Loucy (cell line): ENCODE results near the gene RPUSD2.

Source experiments
- H2AFZ ChIP-seq: fragments of 200-600 bp; sonication (generic); 2 replicates; pipeline ENCODE4 v1.6.0; 2016; ENCODE audit warnings: antibody characterized with exemption, mild to moderate bottlenecking, low read length, moderate library complexity
- H3F3A ChIP-seq: fragments of 200-600 bp; 2 replicates; pipeline ENCODE4 v1.6.0; 2016; ENCODE audit warnings: antibody characterized with exemption, low read depth, mild to moderate bottlenecking
- H3K27me3 ChIP-seq: fragments of 200-600 bp; sonication (generic); 2 replicates; pipeline ENCODE4 v1.6.1; 2014; ENCODE audit warnings: low read length, mild to moderate bottlenecking; ENCODE audit not compliant: insufficient read depth, poor library complexity, severe bottlenecking
- H3K36me3 ChIP-seq: fragments of 200-600 bp; sonication (generic); 2 replicates; pipeline ENCODE4 v1.6.1; 2016; ENCODE audit warnings: low read length; ENCODE audit not compliant: insufficient read depth
- H3K4me1 ChIP-seq: fragments of 200-600 bp; sonication (generic); 2 replicates; pipeline ENCODE4 v1.5.1; 2014; ENCODE audit warnings: low read length, mild to moderate bottlenecking; ENCODE audit not compliant: insufficient read depth, poor library complexity, severe bottlenecking
- H3K4me2 ChIP-seq: fragments of 200-600 bp; sonication (generic); 2 replicates; pipeline ENCODE4 v1.6.0; 2014; ENCODE audit warnings: antibody characterized with exemption, low read length, low read depth, mild to moderate bottlenecking; ENCODE audit not compliant: poor library complexity, severe bottlenecking
- H3K4me3 ChIP-seq: fragments of 200-600 bp; sonication (generic); 2 replicates; pipeline ENCODE4 v1.5.1; 2014; ENCODE audit warnings: low read length, mild to moderate bottlenecking, mixed read lengths; ENCODE audit not compliant: poor library complexity, severe bottlenecking
- H3K79me2 ChIP-seq: fragments of 200-600 bp; sonication (generic); 2 replicates; pipeline ENCODE4 v1.6.1; 2014; ENCODE audit warnings: low read length; ENCODE audit not compliant: insufficient read depth
- H3K9ac ChIP-seq: fragments of 200-600 bp; sonication (generic); 2 replicates; pipeline ENCODE4 v1.6.0; 2014; ENCODE audit warnings: mild to moderate bottlenecking, low read depth, low read length, moderate library complexity; ENCODE audit not compliant: poor library complexity, severe bottlenecking
- H3K9me2 ChIP-seq: fragments of 200-600 bp; sonication (generic); replicated peaks from 2 replicates; pipeline ENCODE4 v1.6.1; 2016; ENCODE audit warnings: low read depth, low read length, mixed read lengths
- H3K9me3 ChIP-seq: fragments of 200-600 bp; sonication (generic); 2 replicates; pipeline ENCODE4 v1.6.1; 2014; ENCODE audit warnings: mild to moderate bottlenecking, antibody characterized with exemption, low read length, low read depth; ENCODE audit not compliant: insufficient read depth
- H4K20me1 ChIP-seq: fragments of 200-600 bp; sonication (generic); 2 replicates; pipeline ENCODE4 v1.6.0; 2014; ENCODE audit warnings: antibody characterized with exemption, low read length, mild to moderate bottlenecking; ENCODE audit not compliant: insufficient read depth, poor library complexity, severe bottlenecking
- CTCF ChIP-seq: fragments of 200-600 bp; sonication (generic); conservative IDR thresholded peaks from 2 replicates; pipeline ENCODE4 v1.5.1; 2014; ENCODE audit warnings: mild to moderate bottlenecking, antibody characterized with exemption, low read length
- EZH2phosphoT487 ChIP-seq: fragments of 200-600 bp; IDR thresholded peaks from 2 replicates; pipeline ENCODE4 v1.6.1; 2018; ENCODE audit warnings: antibody characterized with exemption, mild to moderate bottlenecking, moderate library complexity, borderline replicate concordance

Gene RPUSD2

GRCh38 chr15:40528801-40529200 is 40.3 kb upstream of the RPUSD2 start:
- no peak overlapping the region for H3K4me2 ChIP-seq
- H3F3A ChIP-seq = no peaks in the 10 kb centered on the region
- H3K9ac ChIP-seq = no peak overlapping the region
- H3K79me2 ChIP-seq = no peaks in the 10 kb centered on the region
- TF ChIP-seq EZH2phosphoT487 (no peak), CTCF (no peak)
- H4K20me1 ChIP-seq = no peaks in the 10 kb centered on the region
- H3K27me3 ChIP-seq = no peaks in the 10 kb centered on the region
- H3K36me3 ChIP-seq = no peaks in the 10 kb centered on the region
- no peaks in the 10 kb centered on the region for H3K9me3 ChIP-seq
- no peak overlapping the region for H3K4me3 ChIP-seq
- H3K9me2 ChIP-seq = no peaks in the 10 kb centered on the region
- H3K4me1 ChIP-seq = no peaks in the 10 kb centered on the region
- H2AFZ ChIP-seq = no peak overlapping the region

- Histone ChIP-seq H3K4me3 (no peak overlapping the region), H3K27me3 (no peaks in the 10 kb centered on the region), H3K4me1 (no peaks in the 10 kb centered on the region), H2AFZ (no peak overlapping the region), H3K36me3 (no peaks in the 10 kb centered on the region), H3K9me2 (no peaks in the 10 kb centered on the region), H3K79me2 (no peaks in the 10 kb centered on the region), H3K4me2 (no peak overlapping the region), H3K9me3 (no peaks in the 10 kb centered on the region), H3K9ac (no peak overlapping the region), H4K20me1 (no peaks in the 10 kb centered on the region), H3F3A (no peaks in the 10 kb centered on the region)
- TF ChIP-seq EZH2phosphoT487 (no peak), CTCF (no peak)
Measured at GRCh38 chr15:40533763-40534364, 35.2 kb upstream of the RPUSD2 start.

GRCh38 chr15:40534371-40534770 is 34.7 kb upstream of the RPUSD2 start:
- no peaks in the 10 kb centered on the region for H3K9me3 ChIP-seq
- no peak overlapping the region for H3K9ac ChIP-seq
- no peak for TF ChIP-seq EZH2phosphoT487
- no peak for TF ChIP-seq CTCF
- no peaks in the 10 kb centered on the region for H3K9me2 ChIP-seq
- no peaks in the 10 kb centered on the region for H4K20me1 ChIP-seq
- H3K27me3 ChIP-seq = no peaks in the 10 kb centered on the region
- H3F3A ChIP-seq = no peaks in the 10 kb centered on the region
- no peaks in the 10 kb centered on the region for H3K36me3 ChIP-seq
- H2AFZ ChIP-seq = no peak overlapping the region
- H3K4me3 ChIP-seq = no peak overlapping the region
- H3K4me1 ChIP-seq = no peaks in the 10 kb centered on the region
- H3K4me2 ChIP-seq = no peak overlapping the region
- H3K79me2 ChIP-seq = no peaks in the 10 kb centered on the region
